A549 (cell line): Measurements from ENCODE around the gene MYH14. TPM values are rescaled to one million over a fixed set of nuclear protein-coding genes. Genes with fewer than 3 reads are reported as not detected.
A peak's percentile ranks its signal among the peaks of the same experiment; 100 is the strongest.

Experiments
- ATAC-seq, 2 experiments: fragments of 200-7000 bp in 1 of 2; fragments of >200 bp in 1 of 2; cut with Nextera tagmentation in 1 of 2; cut with Tn5 transposase in 1 of 2; 3 replicates each; pipeline versions ENCODE4 v1.8.0 to v1.9.1; 2018 to 2020; ENCODE audit warnings: mild to moderate bottlenecking in 1 of 2, moderate library complexity in 1 of 2
- CTCF ChIA-PET: fragments of 300-600 bp; sonication (Branson Sonifier 250); formaldehyde crosslinking; extraction: SDS; loops from one replicate; lab custom pipeline; 2021; ENCODE audit warnings: antibody characterized with exemption, inconsistent platforms; lab: Yijun Ruan, JAX
- POLR2A ChIA-PET: fragments of 350-600 bp; formaldehyde crosslinking; extraction: SDS; loops from one replicate; lab custom pipeline; 2021; ENCODE audit warnings: antibody characterized with exemption, inconsistent platforms; lab: Yijun Ruan, JAX
- DNase-seq, 2 experiments: peaks; one replicate each; pipeline versions ENCODE4 v3.0.0 to v3.0.0-alpha.2; 2011 to 2016; ENCODE audit warnings: low read depth in 1 of 2, low spot score in 1 of 2
- FAIRE-seq: peaks from 2 replicates; lab custom pipeline; 2011; peaks lifted over from hg19 to GRCh38; lab: Jason Lieb, UNC
- H3K27ac ChIP-seq, 2 experiments: fragments of >200 bp; sonication (Bioruptor Twin); formaldehyde crosslinking; 3 replicates each; pipeline ENCODE4 v1.5.1; 2016 to 2017
- H3K4me1 ChIP-seq: fragments of >200 bp; sonication (Bioruptor Twin); formaldehyde crosslinking; 3 replicates; pipeline ENCODE4 v1.6.1; 2016
- H3K4me2 ChIP-seq: fragments of >200 bp; sonication (Bioruptor Twin); formaldehyde crosslinking; 3 replicates; pipeline ENCODE4 v1.6.1; 2016
- H3K4me3 ChIP-seq: fragments of >200 bp; sonication (Bioruptor Twin); formaldehyde crosslinking; 3 replicates; pipeline ENCODE4 v1.5.1; 2016
- H3K9me3 ChIP-seq: fragments of >200 bp; sonication (Bioruptor Twin); formaldehyde crosslinking; 3 replicates; pipeline ENCODE4 v1.6.1; 2016
- ATOH8 ChIP-seq: fragments of 250-450 bp; sonication (Bioruptor Pico); IDR thresholded peaks from 2 replicates; pipeline ENCODE4 v1.5.0; 2020; ENCODE audit warnings: low read depth, mild to moderate bottlenecking, moderate library complexity
- BHLHE40 ChIP-seq: IDR thresholded peaks from 2 replicates; pipeline ENCODE4 v1.6.1; 2012; ENCODE audit warnings: low read depth, low read length, inconsistent platforms
- CEBPB ChIP-seq, 2 experiments: fragments of >200 bp in 1 of 2; sonication (Bioruptor Twin) in 1 of 2; formaldehyde crosslinking in 1 of 2; IDR thresholded peaks; 2 replicates each; pipeline ENCODE4 v1.6.1; 2012 to 2016
- EHF ChIP-seq: fragments of 250-450 bp; sonication (Bioruptor Pico); IDR thresholded peaks from 2 replicates; pipeline ENCODE4 v1.5.0; 2020; ENCODE audit warnings: mild to moderate bottlenecking
- EP300 ChIP-seq, 2 experiments: fragments of >200 bp; sonication (Bioruptor Twin); formaldehyde crosslinking; IDR thresholded peaks; 2 replicates in 1 of 2; 3 replicates in 1 of 2; pipeline ENCODE4 v1.6.1; 2016 to 2017
- HOXB13 ChIP-seq: fragments of 250-450 bp; sonication (Bioruptor Pico); IDR thresholded peaks from 2 replicates; pipeline ENCODE4 v1.5.0; 2020; ENCODE audit warnings: low read depth, mild to moderate bottlenecking, moderate library complexity
- HOXB5 ChIP-seq: fragments of 250-450 bp; sonication (Bioruptor Pico); IDR thresholded peaks from 2 replicates; pipeline ENCODE4 v1.5.0; 2020; ENCODE audit warnings: mild to moderate bottlenecking, moderate library complexity
- JUN ChIP-seq, 2 experiments: fragments of >200 bp; sonication (Bioruptor Twin); formaldehyde crosslinking; IDR thresholded peaks; 2 replicates in 1 of 2; 3 replicates in 1 of 2; pipeline ENCODE4 v1.6.1; 2016 to 2017
- MAFK ChIP-seq: fragments of 450-650 bp; IDR thresholded peaks from 2 replicates; pipeline ENCODE4 v1.6.1; 2014; ENCODE audit not compliant: partially characterized antibody
- MAZ ChIP-seq: fragments of 150-350 bp; IDR thresholded peaks from 2 replicates; pipeline ENCODE4 v1.6.1; 2014; ENCODE audit warnings: antibody characterized with exemption, low read depth, low read length, borderline replicate concordance
- MYC ChIP-seq: IDR thresholded peaks from 2 replicates; pipeline ENCODE4 v1.6.1; 2012; ENCODE audit warnings: mild to moderate bottlenecking, inconsistent platforms, low read length, improper control_type of control experiment, borderline replicate concordance
- PHF8 ChIP-seq: fragments of 200-600 bp; sonication (generic); IDR thresholded peaks from 2 replicates; pipeline ENCODE4 v1.6.1; 2016; ENCODE audit warnings: low read depth, mild to moderate bottlenecking, antibody characterized with exemption, moderate library complexity, borderline replicate concordance
- POLR2A ChIP-seq: IDR thresholded peaks from 2 replicates; pipeline ENCODE4 v1.6.1; 2012; ENCODE audit warnings: mild to moderate bottlenecking, low read length
- POLR2AphosphoS2 ChIP-seq: conservative IDR thresholded peaks from 2 replicates; pipeline ENCODE4 v1.6.1; 2012; ENCODE audit warnings: low read length, improper control_type of control experiment, inconsistent platforms
- RFX5 ChIP-seq: fragments of 450-650 bp; IDR thresholded peaks from 2 replicates; pipeline ENCODE4 v1.7.1; 2014; ENCODE audit warnings: antibody characterized with exemption, mild to moderate bottlenecking, moderate library complexity
- RNF2 ChIP-seq: fragments of 200-600 bp; sonication (generic); IDR thresholded peaks from 2 replicates; pipeline ENCODE4 v1.6.1; 2016; ENCODE audit warnings: low read depth, mild to moderate bottlenecking, antibody characterized with exemption, moderate library complexity, borderline replicate concordance
- SMC3 ChIP-seq: fragments of >200 bp; sonication (Bioruptor Twin); formaldehyde crosslinking; IDR thresholded peaks from 3 replicates; pipeline ENCODE4 v1.6.1; 2018; ENCODE audit warnings: inconsistent platforms
- TP53 ChIP-seq: fragments of 250-450 bp; sonication (Bioruptor Pico); IDR thresholded peaks from 2 replicates; pipeline ENCODE4 v1.5.0; 2021; ENCODE audit warnings: mild to moderate bottlenecking, moderate library complexity
- USF2 ChIP-seq: fragments of 450-650 bp; IDR thresholded peaks from 2 replicates; pipeline ENCODE4 v1.6.1; 2014; ENCODE audit warnings: antibody characterized with exemption
- WGBS: methylation state at CpG from one replicate; pipeline ENCODE4 v1.1.6; 2017; ENCODE audit errors: missing lambda C conversion rate; 5-methylcytosine and 5-hydroxymethylcytosine counted together
- polyA plus RNA-seq, 4 experiments: library from polyadenylated mRNA; depleted of rRNA in 3 of 4; stranded (reverse); fragments of >200 nt; fragmentation: RNase III in 1 of 4; extraction: RNeasy Plus Mini Kit Qiagen cat#74134 plus additional on column Dnase treatment in 1 of 4; gene quantifications; 2 replicates in 3 of 4; 3 replicates in 1 of 4; pipeline ENCODE4 v1.2.3, GENCODE V29; 2011 to 2017
- TF ChIP-seq, protein P1 (sequence below): IDR thresholded peaks from 2 replicates; pipeline ENCODE4 v1.6.1; 2012
- TF ChIP-seq, protein P2 (sequence below): IDR thresholded peaks from 2 replicates; pipeline ENCODE4 v1.6.1; 2012
- TF ChIP-seq, protein P3 (sequence below): IDR thresholded peaks from 2 replicates; pipeline ENCODE4 v1.6.1; 2012; ENCODE audit warnings: low read depth, borderline replicate concordance
- TF ChIP-seq, protein P4 (sequence below): fragments of >200 bp; sonication (Bioruptor Twin); formaldehyde crosslinking; IDR thresholded peaks from 3 replicates; pipeline ENCODE4 v1.6.1; 2016

Gene MYH14
- polyA plus RNA-seq, 2 of the 4 experiments (the other 2 are of a cell fraction) = 4.0 to 7.0 TPM

- POLR2A ChIA-PET = interaction anchor here (0.6 to 1.0 kb wide), 2 partner anchors 36 to 129 kb away, joined by 3 read pairs; partner anchors contain the start of gene MYH14
- CTCF ChIA-PET = interaction anchor here (1.6 to 2.3 kb wide), 3 partner anchors 12 to 185 kb away, joined by 4 to 12 read pairs (median 9); no protein-coding TSS in a partner anchor
- FAIRE-seq (no peak), ATAC-seq (no peak), DNase-seq (no peak)
- WGBS = 62% methylated on average over 20 of the region's 20 CpGs
- TF ChIP-seq USF2 (no peak), PHF8 (no peak), MAFK (peak; percentile 24), JUN (IDR thresholded peaks at IDR 0.05) (no peak), BHLHE40 (no peak), EP300 (IDR thresholded peaks at IDR 0.05) (no peak)
- TF ChIP-seq, protein P1, sequence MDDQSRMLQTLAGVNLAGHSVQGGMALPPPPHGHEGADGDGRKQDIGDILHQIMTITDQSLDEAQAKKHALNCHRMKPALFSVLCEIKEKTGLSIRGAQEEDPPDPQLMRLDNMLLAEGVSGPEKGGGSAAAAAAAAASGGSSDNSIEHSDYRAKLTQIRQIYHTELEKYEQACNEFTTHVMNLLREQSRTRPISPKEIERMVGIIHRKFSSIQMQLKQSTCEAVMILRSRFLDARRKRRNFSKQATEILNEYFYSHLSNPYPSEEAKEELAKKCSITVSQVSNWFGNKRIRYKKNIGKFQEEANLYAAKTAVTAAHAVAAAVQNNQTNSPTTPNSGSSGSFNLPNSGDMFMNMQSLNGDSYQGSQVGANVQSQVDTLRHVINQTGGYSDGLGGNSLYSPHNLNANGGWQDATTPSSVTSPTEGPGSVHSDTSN = no peak
- TF ChIP-seq, protein P2, sequence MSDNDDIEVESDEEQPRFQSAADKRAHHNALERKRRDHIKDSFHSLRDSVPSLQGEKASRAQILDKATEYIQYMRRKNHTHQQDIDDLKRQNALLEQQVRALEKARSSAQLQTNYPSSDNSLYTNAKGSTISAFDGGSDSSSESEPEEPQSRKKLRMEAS = no peak
- H3K27ac ChIP-seq = peak overlapping the region in 1 of 2 experiments; percentile 88; a peak in 2 of 6 replicates
- 0 out of 3 replicates have a peak, but pooled peaks cover 3% of the 10 kb centered on the region for H3K9me3 ChIP-seq
- peaks cover 34% of the 10 kb centered on the region for H3K4me1 ChIP-seq
- peak overlapping the region; percentile 81 for H3K4me2 ChIP-seq
- H3K4me3 ChIP-seq = peak overlapping the region; percentile 45; the same call in 2 of the 3 replicates
These were observed 129.0 kb downstream of the MYH14 start for GRCh38 chr19:50332244-50333038.

GRCh38 chr19:50333235-50333736 lies 129.9 kb downstream of the MYH14 start:
- Histone ChIP-seq H3K4me2 (peak overlapping the region; percentile 81), H3K9me3 (0 out of 3 replicates have a peak, but pooled peaks cover 3% of the 10 kb centered on the region), H3K4me1 (peaks cover 31% of the 10 kb centered on the region), H3K27ac (peak overlapping the region; percentile 75 to 88), H3K4me3 (peak overlapping the region; percentile 45)
- DNase-seq (peak; percentile 97 to 98), ATAC-seq (peak; percentile 58 to 69), FAIRE-seq (peak; percentile 77)
- POLR2A ChIA-PET = interaction anchor here (0.6 to 1.4 kb wide), 9 partner anchors 8 to 178 kb away, joined by 3 to 8 read pairs (median 3); partner anchors contain the start of genes JOSD2, MYH14 and POLD1
- CTCF ChIA-PET = interaction anchor here (0.9 to 2.3 kb wide), 5 partner anchors 11 to 186 kb away, joined by 3 to 12 read pairs (median 9); no protein-coding TSS in a partner anchor
- WGBS = 2% methylated on average over 33 of the region's 34 CpGs
- TF ChIP-seq MYC (peak; percentile 56; the same call in 1 of the 2 replicates), POLR2A (peak; percentile 26; the same call in 1 of the 2 replicates), RNF2 (0 out of 2 replicates have a peak, but pooled peaks have one; percentile 36), SMC3 (no peak)

DNA sequence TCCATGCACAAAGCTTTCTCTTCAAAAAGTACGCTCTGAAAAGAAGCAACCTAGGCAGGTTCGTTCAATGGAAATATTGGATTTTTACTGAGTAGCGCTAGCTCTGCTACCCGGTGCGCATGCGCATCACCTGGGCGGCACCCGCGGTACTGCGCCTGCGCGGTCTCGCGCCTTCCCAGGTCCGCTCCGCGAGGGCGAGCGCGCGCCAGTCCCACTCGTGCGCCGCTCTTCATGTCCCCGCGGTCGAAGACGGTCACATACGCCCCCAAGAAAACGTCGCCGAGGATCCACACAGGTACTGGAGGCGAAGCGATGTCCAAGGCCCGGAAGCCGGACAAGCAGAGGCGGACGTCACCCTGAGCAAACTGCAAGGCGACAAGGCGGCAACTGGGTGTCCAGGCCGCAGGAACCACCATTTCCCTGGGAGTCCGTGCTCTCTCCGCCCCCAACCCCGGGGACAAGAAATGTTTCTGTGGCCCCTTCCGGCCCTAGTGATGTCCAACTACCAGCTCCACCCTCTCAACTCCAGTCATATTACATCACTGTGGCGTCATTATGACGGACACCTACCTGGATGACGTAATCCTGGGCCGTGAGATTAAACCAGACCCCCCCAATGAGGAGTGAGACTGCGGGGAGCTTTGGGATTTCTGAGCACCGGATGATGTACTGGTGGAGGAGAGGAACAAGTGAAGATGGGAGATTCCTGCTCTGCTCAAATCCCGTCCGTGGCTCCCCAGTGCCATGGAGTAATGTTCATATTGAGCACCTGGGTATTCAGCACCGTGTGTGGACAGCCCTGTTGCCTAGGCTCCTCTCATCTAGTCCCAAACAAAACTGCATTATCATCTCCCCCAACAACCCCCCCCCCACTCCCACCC lies 130.6 kb downstream of the MYH14 start:
- H3K4me2 ChIP-seq = peak overlapping the region; percentile 81
- ChIA-PET CTCF (interaction anchor here (0.9 to 2.6 kb wide), 8 partner anchors 10 to 223 kb away, joined by 3 to 12 read pairs (median 6); no protein-coding TSS in a partner anchor), POLR2A (interaction anchor here (0.6 to 1.4 kb wide), 9 partner anchors 9 to 177 kb away, joined by 3 to 8 read pairs (median 3); partner anchors contain the start of genes JOSD2, MYH14 and POLD1)
- H3K27ac ChIP-seq = peak overlapping the region; percentile 75 to 88
- DNase-seq (peak; percentile 90 to 99), ATAC-seq (peak in 1 of 2 experiments; percentile 9; a peak in 3 of 6 replicates), FAIRE-seq (no peak)
- H3K4me3 ChIP-seq = peak overlapping the region; percentile 45
- H3K9me3 ChIP-seq = 0 out of 3 replicates have a peak, but pooled peaks cover 3% of the 10 kb centered on the region
- WGBS = 15% methylated on average over 33 of the region's 54 CpGs
- H3K4me1 ChIP-seq = peaks cover 29% of the 10 kb centered on the region
- TF ChIP-seq HOXB5 (CRISPR knock-in tag) (peak; percentile 95), ATOH8 (CRISPR knock-in tag) (peak; percentile 94), TP53 (peak; percentile 89; the same call in 1 of the 2 replicates), CEBPB (IDR thresholded peaks at IDR 0.05) (peak in 1 of 2 experiments; percentile 69; a peak in 2 of 4 replicates), PHF8 (peak; percentile 81; the same call in 1 of the 2 replicates), RFX5 (0 out of 2 replicates have a peak, but pooled peaks have one; percentile 31), EHF (CRISPR knock-in tag) (peak; percentile 85; the same call in 1 of the 2 replicates), HOXB13 (CRISPR knock-in tag) (peak; percentile 97), MAZ (no peak), POLR2AphosphoS2 (no peak)
- TF ChIP-seq, protein P3, sequence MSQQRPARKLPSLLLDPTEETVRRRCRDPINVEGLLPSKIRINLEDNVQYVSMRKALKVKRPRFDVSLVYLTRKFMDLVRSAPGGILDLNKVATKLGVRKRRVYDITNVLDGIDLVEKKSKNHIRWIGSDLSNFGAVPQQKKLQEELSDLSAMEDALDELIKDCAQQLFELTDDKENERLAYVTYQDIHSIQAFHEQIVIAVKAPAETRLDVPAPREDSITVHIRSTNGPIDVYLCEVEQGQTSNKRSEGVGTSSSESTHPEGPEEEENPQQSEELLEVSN = peak; percentile 100
- TF ChIP-seq, protein P2 = peak; percentile 100
- TF ChIP-seq, protein P4, sequence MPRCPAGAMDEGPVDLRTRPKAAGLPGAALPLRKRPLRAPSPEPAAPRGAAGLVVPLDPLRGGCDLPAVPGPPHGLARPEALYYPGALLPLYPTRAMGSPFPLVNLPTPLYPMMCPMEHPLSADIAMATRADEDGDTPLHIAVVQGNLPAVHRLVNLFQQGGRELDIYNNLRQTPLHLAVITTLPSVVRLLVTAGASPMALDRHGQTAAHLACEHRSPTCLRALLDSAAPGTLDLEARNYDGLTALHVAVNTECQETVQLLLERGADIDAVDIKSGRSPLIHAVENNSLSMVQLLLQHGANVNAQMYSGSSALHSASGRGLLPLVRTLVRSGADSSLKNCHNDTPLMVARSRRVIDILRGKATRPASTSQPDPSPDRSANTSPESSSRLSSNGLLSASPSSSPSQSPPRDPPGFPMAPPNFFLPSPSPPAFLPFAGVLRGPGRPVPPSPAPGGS = peak; percentile 62; the same call in 1 of the 3 replicates
